ENCODE measurements around the gene GFY.

Gene GFY, protein sequence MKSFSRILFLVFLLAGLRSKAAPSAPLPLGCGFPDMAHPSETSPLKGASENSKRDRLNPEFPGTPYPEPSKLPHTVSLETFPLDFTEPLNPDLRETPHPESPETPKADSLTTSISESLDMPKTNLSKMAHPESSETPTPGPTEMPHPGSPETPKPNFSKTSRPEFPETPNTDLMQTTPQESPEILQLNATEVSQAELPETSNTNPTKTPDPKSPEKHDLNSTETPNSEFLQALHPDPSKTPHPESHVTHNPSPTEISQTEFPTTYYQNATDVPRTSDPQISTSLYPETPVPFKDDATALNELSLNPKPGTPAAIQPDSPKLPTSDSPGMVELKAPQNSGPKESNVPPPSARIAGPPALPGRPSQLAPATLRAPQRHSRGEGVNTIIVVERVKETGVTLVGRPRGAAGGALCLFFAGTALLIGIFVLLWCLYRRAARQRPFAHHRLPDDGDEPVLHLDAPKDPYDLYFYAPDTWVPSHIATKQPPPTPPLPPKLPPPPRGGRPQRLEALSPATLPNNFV

DNA sequence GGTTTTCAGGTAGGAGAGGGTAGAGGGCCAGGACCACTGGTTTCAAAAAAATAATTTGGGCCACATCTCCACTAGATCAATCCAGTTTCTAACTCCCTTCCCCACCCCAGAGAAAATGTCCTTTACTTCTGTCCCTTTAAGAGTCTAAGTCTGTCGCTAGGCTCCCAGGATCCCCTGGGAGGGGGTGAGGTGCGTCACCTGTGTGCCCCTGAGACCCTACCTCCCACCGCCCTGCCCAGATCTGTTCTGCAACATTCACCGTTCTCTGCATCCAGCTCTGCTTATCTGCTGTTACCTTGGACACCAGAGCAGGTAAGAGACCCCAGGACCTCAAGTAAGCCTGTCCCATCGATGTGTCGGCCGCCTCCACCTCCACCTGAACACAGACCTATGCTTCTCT lies at the start of gene GFY:
GFY (plus strand) TSS at position 211 of the 400 bp plus-strand sequence. CDS start 1,043 bp downstream, outside the sequence.
- DNase-seq (ENCODE audit: low spot score) = no peak

GRCh38 chr19:49378512-49378911 lies 46.7 kb upstream of the GFY start:
- no peak for DNase-seq (ENCODE audit: low spot score)

GRCh38 chr19:49380391-49380790 lies 44.8 kb upstream of the GFY start:
- DNase-seq (ENCODE audit: low spot score) = no peak

GRCh38 chr19:49382639-49383038 lies 42.5 kb upstream of the GFY start:
- no peak for DNase-seq (ENCODE audit: low spot score)

DNA sequence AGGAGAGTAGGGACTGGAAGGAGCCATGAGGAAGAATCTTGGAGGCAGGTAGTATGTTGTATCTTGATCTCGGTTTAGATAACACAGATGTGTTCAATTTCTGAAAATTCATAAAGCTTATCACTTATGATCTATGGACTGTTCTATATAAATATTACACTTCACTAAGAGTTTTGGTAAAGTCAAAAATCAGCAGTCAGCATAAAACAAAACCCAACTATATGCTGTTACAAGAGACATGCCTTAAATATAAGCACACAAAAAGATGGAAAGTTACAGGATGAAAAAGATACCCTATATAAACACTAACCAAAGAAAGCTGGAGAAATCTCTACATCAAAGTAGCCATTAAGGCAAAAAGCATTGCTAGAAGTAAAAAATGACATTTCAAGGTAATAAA lies 41.6 kb upstream of the GFY start:
- no peak for DNase-seq (ENCODE audit: low spot score)

GRCh38 chr19:49387936-49388372 lies 37.2 kb upstream of the GFY start, which contains the start of gene KASH5:
Gene KASH5 (plus strand): TSS chr19:49388249. CDS start chr19:49390884, 2,635 bp downstream.
- DNase-seq (ENCODE audit: low spot score) = no peak

GRCh38 chr19:49389406-49389805 lies 35.8 kb upstream of the GFY start:
- no peak for DNase-seq (ENCODE audit: low spot score)

DNA sequence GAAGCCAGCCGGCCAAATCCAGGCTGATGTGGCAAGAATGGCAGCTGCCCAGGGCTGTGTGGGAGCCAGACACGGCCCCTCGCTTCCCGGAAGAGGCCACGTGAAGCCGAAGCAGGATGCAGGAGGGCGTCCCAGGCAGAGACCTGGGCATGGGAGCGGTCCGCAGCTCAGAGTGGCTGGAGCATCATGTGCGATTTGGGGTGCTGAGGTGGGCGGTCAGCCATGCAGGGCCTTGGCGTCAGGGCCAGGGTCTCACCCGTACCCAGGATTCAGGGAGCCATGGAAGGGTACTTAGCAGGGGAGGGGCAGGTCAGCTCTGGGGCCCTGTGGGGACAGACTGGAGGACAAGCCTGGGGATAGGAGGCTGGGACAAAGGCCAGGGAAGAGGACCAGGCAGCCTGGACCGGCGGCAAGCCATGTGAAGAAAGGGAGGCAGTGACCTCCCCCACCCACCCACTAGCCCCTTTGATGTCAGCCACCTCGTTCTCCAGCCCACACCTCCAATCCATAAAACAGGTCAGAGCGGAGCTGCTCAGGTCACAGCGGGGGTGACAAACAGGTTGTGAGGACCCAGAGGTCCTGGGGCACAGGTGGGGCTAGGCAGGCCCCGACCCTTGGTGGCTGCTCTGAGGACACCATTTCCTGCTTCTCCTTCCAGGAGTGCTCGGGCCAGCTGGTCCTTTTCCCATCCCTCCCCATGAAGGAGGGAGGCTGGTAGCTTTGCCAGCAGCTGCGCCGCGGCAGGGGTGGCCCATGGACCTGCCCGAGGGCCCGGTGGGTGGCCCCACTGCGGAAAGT lies 34.9 kb upstream of the GFY start:
- no peak for DNase-seq (ENCODE audit: low spot score)

GRCh38 chr19:49390929-49391359 lies 34.2 kb upstream of the GFY start:
- no peak for DNase-seq (ENCODE audit: low spot score)

- DNase-seq (ENCODE audit: low spot score) = peak; percentile 80
Observed at GRCh38 chr19:49391581-49392399, 33.4 kb upstream of the GFY start.

DNA sequence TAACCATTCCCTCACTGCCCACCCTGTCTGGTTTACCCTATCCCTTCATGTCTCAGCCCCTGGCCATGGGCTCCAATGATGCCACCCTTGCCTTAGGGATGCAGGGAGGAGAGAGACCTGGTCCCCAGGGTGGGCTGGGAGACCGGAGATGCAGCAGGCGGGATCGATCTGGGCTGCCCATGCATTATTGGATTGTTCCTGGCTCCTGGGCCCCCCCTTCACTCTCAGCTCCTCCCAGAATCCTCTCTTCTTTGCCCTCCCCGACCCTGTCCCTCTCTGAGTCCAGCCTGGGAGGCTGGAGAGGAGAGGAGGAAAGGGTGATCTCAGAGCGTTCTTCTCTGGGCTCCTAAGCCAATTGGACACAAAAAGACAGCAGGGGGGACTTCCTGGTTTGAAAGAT lies 31.3 kb upstream of the GFY start:
- no peak for DNase-seq (ENCODE audit: low spot score)

DNA sequence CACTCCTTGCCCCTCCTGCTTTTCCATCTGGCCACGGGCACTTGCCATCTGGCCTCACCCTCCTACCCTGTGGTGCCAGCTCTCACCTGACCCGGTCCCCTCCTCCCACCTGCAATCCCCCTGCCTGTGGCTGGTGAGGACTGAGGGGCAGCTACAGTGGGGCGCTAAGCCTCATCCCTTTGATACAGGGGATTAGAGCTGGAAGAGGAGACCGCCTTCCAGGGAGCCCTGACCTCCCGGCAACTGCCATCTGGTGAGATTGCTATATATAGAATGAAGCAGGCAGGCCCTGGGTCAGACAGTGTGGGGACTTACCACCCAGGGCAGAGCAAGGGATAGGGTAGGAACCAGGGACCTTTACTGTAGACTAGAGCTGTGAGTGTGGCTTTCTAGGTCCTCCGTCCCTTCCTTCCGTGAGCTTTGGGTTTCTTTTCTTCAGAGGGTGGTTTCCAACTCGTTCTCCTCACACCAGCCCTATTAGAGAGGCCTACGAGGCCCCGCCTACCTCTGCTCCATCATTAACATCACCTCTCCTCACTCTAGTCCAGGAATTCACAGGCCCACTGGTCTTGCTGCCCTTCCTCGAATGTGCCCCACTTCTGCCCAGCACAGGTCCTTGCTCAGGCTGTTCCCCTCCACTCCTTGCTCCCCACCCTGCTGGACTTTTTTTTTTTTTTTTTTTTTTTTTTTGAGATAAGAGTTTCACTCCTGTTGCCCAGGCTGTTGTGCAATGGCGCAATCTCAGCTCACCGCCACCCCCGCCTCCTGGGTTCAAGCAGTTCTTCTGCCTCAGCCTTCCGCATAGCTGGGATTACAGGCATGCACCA lies 29.4 kb upstream of the GFY start:
- DNase-seq (ENCODE audit: low spot score) = no peak

- no peak for DNase-seq (ENCODE audit: low spot score)
Observed at GRCh38 chr19:49396738-49397505, 28.3 kb upstream of the GFY start.

- DNase-seq (ENCODE audit: low spot score) = no peak
Observed at GRCh38 chr19:49398001-49398615, 27.1 kb upstream of the GFY start.

- DNase-seq (ENCODE audit: low spot score) = no peak
Observed at GRCh38 chr19:49398931-49399330, 26.3 kb upstream of the GFY start.

DNA sequence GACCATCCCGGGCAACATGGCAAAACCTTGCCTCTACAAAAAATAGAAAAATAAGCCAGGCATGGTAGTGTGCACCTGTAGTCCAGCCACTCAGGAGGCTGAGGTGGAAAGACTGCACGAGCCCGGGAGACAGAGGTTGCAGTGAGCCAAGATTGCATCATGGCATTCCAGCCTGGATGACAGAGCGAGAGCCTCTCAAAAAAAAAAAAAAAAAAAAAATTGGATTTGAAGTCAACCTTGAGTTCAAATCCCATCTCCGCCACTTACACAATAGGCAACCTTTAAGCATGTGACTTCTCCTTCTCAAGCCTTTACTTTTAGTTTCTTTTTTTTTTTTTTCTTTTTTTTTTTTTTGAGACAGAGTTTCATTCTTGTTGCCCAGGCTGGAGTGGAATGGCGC lies 25.2 kb upstream of the GFY start:
- no peak for DNase-seq (ENCODE audit: low spot score)

- no peak for DNase-seq (ENCODE audit: low spot score)
Observed at GRCh38 chr19:49403404-49404187, 21.6 kb upstream of the GFY start.

GRCh38 chr19:49407079-49407478 lies 18.1 kb upstream of the GFY start:
- DNase-seq (ENCODE audit: low spot score) = no peak

DNA sequence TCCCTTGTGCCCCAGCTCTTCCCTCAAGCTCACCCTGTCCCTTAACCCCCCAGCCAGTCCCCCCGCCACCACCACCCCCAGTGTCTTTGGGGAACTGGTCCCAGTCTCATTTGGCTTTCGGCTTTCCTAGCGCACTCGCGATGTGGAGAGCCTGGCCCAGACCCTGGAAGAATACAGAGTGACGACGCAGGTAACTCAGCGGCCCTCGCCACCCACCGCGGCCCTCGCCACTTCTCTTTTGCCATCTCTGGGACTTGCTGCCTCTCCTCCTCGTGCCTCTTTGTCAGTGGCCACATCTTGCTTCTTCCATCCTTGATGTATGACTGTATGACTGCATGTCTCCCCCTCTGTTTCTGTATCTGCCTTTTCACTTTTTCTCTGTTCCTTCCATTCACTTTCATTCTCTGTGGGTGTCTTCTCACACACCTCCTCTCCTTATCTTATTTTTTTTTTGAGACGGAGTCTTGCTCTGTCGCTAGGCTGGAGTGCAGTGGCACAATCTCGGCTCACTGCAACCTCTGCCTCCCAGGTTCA lies 17.6 kb upstream of the GFY start:
- DNase-seq (ENCODE audit: low spot score) = no peak
